HG03575 (cell line): ENCODE data around the gene NRIP2.

Source experiments
- ATAC-seq: cut with Tn5 transposase; IDR thresholded peaks from one replicate; pipeline ENCODE4 v1.9.1; 2021; ENCODE audit not compliant: unreplicated experiment, insufficient number of reproducible peaks, low FRiP score; ENCODE audit errors: extremely low read depth

The NRIP2 gene

DNA sequence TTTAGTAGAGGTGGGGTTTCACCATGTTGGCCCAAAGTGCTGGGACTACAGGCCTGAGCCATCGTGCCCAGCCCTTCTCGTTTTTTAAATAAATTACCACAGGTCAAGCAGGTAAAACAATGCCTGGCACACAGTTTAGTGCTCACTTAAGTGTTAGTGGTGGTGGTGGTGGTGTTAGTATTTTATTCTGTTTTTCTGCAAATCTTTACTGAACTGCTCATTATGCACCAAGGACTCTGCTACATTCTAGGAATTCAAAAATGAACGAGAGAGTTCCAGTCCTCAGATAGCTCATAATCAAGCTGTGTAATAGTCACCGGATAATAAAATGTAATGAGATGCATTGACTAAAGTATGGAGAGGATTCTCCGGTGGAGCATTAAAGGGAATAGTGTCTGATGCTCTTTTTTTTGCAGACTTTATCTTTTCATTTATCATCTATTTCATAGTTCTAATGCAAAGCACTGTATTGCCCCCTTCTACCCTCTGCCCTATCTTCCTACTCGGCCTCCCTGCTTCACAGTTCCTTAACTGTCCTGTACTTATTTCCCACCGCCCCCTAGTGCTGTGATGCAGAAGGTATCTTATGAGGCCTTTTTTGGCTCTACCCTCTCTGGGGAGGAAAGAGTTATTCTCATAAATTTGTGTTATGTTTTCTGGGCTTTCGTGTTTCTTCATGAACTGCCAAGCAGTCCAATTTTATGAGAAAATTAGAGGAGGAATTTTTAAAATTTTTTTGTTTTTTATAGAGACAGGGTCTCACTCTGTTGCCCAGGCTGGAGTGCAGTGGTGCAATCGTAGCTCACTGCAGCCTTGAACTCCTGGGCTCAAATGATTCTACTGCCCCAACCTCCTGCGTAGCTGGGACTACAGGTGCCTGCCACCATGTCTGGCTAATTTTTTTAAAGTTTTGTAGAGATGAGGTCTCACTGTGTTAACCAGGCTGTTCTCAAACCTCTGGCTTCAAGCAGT lies 21.3 kb downstream of the NRIP2 start:
- no peak for ATAC-seq

DNA sequence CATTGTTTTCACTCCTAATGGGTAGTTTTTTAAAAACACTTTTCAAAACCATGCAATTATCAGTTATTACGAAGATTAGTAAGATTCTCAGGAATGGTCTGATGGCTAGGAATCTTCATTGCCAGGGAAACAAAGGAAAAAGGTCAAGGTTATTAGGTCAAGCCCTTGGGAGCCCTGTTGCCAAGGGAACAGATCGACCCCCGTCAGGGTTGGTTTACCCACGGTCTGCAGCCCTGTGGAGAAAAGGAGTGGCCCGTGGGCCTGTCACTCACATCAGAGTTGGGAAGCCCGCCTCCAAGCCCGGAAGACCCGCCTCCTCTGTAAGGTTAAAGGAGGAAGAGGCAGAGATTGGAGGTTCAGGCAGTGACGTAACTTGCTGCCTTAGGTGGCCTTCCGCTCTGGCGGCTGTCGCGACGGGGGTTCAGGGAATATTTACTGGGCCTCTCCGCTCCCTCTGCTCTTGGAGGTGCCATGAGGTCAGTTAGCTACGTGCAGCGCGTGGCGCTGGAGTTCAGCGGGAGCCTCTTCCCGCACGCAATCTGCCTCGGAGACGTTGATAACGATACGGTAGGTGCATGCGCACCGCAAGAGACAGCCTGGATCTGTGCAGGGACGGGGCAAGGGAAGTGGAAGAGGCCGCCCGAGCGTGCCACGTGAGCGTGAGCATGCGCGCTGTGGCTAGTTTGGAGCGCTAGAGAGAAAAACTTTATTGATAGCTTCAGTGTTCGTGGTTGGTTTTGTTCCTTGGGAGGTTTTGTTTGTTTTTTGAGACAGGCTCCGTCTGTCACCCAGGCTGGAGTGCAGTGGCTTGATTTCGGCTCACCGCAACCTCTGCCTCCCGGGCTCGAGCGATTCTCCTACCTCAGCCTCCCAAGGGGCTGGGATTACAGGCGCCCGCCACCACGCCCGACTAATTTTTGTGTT lies 22.3 kb downstream of the NRIP2 start, which contains the start of gene ITFG2:
ITFG2 (plus strand) TSS at position 379 of the 924 bp plus-strand sequence; CDS start at position 472, 93 bp downstream.
- peak; percentile 66 for ATAC-seq

DNA sequence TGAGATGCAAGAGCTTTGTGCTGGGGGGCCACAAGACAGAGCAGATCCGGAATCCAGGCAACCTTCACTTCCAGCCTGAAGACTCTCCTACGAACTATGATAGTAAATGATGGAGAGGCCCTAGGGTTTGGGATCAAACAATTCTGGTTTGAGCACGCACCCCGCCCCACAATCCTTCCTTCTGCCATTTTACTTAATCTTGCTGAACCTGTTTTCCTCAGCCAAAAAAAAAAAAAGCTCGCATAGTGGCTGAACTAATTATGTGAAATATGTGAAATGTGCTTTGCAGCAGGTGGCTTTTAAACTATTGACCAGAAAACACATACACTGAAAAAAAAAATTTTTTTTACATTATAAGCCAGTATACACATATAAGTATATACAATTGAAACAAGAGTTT lies 23.0 kb downstream of the NRIP2 start:
- ATAC-seq = no peak

DNA sequence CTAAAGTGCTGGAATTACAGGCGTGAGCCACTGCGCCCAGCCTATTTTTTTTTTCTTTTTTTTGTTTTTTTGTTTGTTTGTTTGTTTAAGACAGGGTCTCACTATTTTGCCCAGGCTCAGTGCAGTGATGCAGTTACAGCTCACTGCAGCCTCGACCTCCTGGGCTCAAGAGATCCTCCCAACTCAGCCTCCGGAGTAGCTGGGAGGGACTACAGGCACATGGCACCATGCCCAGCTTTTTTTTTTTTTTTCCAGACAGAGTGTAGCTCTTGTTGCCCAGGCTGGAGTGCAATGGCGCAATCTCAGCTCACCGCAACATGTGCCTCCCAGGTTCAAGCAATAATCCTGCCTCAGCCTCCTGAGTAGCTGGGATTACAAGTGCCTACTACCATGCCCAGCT lies 28.1 kb downstream of the NRIP2 start:
- ATAC-seq = no peak

DNA sequence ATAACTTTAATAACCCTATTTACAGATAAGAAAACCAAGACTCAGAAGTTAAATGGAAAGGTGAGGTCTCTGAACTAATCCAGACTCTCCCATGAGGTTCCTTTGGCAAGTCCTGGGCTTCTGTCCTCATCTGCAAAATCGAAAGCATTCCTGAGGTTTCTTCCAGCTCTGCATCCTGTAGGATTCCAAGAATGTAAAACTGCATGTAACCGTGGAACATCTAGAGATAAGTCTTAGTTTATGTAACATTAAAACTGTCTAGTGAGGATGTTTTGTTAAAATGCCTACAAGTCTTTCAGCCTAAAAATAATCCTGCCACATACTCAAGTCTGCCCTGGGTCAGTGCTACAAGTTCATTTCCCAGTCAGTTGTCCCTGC lies 29.7 kb downstream of the NRIP2 start:
- ATAC-seq = no peak

DNA sequence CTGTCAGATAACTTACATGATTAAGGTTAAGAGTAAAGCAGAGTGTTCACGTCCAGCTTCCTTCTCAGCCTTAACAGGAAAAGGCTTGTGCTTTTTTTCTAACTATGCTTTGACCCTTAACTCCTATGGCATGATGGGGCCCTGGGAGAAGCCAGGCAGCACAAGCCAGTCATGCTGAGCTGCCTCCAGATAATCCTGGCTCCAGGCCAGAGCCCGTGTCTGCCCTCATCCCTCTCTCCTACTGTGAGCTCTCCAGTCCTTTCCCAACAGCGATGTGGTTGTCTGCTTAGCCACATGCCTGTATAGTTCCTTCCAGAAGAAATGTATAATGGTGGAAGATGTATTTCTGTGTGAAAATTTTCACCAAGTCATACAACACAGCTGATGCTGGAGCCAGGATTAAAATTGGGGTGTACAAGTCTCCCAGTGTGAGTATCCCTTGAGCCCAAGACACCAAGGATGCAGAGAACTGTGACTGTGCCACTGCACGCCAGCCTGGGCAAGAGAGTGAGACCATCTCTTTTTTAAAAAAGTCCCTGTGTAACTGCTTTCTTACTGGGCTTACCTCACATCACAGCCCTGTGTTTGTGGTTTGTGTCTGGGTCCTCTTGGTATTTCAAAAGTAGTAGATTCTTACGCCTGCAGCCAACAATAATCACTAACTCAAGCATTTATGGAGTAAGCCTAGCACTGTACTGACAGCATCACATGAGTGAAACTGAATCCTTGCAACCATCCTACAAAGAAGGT lies 30.3 kb downstream of the NRIP2 start:
- ATAC-seq = no peak

DNA sequence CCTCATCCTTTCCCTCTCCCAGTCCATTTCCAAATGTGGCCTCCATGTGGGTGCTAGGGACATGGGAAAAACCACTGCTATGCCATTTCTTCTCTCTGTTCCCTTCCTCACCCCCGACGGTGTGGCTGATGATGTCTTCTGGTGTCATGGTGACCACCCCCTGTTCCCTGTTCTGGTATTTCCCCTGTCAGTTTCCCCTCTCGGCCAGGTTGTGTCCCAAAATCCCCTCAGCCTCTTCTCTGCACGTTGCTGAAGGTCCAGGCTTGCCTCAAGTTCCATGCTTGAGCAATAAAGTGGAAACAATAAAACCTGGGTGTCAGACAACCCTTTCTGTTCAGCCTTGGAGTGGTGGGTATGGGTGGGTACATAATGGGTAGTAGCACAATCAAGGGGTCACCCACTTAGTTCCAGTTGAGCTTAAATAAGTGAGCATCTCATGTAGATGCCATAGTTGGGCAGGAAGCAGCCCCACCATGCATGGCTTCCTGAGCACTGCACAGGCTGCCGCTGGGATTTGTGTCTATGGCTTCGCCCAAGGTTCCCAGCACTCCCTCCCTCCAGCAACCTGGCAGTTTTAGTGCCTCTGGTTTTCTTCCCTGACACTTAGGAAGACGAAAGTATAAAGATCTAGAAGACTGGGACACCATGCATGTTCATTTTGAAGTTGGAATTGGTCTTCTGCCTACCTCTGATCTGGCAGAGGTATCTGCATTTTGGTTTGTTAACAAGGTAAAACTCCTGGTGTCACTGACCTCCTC lies 31.0 kb downstream of the NRIP2 start:
- no peak for ATAC-seq

DNA sequence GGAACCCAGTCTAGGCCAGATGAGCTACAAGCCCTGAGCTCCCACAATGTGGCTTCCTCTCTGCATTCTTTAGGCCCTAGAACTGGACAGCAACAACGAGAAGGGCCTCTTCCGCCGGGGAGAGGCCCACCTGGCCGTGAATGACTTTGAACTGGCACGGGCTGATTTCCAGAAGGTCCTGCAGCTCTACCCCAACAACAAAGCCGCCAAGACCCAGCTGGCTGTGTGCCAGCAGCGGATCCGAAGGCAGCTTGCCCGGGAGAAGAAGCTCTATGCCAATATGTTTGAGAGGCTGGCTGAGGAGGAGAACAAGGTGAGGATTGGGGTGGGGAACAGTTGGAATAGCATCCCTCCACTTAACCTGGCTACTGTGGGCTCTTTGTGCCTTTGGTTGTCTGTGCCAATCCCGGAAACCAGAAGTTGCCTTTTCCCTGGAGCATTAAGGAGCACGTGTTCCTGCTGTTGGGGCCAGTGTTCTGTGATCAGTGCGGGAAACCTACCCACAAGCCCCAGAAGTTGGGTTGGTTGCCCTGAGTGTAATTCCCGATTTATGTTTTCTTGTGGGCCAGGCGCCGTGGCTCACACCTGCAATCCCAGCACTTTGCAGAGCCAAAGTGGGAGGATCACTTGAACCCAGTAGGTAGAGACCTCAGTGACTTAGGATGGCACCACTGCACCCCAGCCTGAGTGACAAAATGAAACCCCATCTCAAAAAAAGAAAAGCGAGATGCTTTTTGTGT lies 33.6 kb downstream of the NRIP2 start:
- no peak for ATAC-seq

DNA sequence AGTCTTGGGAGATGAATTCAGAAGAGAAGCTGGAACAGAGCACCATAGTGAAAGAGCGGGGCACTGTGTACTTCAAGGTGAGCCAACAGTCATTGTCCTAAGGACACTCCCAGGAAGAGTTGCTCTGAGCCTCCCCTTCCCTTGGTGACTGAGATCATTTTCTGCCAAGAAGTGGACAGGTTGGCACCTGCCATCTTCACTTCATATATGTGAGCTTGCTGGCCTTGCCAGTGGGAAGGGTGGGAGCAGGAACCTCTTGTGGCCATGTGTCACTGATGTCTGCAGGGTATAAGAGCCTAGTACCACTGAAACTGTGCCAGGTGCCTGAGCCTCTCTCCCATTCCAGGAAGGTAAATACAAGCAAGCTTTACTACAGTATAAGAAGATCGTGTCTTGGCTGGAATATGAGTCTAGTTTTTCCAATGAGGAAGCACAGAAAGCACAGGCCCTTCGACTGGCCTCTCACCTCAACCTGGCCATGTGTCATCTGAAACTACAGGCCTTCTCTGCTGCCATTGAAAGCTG lies 34.7 kb downstream of the NRIP2 start:
- ATAC-seq = no peak

DNA sequence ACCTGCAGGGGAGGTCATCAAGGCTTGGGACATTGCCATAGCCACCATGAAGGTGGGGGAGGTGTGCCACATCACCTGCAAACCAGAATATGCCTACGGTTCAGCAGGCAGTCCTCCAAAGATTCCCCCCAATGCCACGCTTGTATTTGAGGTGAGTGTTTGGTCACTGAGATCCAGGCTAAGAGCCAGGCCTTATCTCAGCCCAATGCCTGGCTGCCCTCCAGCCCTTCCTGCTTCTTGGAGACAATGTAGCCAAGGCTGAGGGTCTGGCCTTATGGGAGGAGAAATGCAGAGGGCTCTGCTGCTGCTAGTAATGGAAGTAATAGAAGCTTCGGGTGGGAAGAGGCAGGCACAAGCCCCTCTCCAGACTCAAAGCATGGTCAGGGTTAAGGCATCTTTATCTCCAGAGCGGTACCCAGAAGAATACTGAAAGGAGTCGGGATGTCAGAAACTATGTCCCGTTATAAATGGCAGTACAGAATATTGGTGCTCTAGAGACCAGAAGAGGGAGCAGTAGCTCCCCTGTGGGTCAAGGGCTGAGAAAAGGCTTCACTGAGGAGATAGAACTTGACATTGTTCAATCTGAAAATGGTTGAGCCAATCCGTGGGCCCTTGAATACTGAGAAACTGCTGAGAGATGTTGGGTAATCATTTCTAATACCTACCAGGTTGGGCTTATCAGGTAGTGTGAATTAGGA lies 37.0 kb downstream of the NRIP2 start:
- ATAC-seq = no peak

DNA sequence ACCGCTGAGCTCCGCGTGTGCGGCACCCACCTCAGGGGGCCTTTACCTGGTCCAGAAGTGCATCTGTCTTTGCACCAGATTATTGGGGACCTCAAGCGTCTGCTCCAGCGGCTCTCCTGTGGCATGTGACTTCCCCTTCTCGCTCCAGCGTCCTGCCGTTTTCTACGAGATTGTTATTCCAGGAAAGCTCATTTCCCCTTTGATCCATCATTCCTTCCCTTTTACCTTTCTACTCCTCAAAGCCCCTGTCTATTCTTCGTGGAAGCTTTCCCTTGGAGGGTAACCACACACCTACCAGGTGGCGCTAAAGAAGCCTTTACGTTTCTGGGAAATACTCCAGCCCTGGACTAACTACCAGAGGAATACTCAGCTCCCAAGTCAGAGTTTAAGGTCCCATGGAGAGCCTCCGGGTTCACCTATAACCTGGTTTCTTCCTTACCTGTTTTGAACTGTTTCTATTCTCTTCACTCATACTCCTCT lies 38.6 kb downstream of the NRIP2 start:
- ATAC-seq = no peak

DNA sequence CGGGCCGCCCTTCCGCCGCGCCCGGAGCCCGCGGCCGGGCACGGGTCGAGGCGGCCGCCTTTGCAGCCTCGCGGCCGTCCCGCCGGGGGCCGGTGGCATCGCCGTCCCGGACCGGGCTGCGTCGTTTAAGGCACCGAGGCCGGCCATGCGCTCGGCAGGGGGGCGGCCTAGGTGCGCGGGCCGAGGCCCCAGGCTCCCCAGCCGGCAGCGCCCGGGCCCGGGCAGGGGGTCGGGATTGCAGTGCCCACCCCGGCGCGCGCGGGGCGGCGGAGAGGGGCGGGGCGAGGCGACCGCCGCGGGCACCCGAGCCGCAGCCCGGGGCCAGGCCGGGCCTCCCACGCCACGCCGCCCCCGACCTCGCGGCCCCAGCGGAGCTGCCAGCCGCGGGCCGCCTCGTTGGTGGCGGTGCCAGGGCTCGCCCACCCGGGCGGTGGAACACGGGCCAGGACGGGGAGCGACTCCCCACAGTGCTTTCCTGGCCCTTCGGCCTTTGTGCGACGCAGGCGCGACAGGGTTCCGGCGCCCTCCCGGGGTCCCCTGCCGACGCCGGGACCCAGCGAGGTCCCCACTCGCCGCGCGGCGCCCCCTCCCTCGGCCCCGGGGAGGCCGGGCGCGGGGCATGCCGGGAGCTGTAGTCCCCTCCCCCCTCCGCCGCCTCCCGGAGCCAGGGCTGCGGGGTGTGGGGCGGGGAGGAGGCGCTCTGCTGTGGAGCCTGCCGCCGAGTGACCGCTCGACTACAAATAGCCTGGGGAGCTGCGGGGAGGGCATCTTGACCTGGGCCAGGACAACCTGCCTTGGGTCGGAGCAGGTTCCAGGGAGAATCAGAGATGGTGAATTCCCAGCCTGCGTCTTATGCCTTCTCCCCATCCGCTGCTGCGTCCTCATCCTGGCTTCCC lies 39.3 kb downstream of the NRIP2 start:
- ATAC-seq = no peak

DNA sequence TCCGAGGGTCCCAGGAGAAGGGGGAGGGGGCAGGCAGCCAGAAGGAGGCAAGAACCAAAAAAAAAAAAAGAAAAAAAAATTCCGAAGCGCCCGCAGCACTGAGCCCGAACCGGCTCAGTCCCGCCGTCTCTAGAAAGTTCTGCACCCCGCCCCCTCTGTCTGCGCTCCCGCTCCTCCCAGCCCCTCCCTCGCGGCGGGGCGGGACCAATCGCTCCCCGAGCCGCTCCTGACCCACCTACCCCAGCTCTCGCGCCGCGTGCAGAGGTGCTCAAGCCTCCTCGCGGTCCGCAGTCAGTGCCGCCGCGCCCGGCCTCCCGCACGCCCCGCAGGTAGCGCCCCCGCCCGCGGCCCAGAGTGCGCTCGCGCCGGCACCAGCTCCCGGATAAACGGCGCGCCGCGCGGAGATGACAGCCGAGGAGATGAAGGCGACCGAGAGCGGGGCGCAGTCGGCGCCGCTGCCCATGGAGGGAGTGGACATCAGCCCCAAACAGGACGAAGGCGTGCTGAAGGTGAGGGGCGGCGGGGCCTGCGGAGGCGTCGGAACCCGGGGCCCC lies 40.0 kb downstream of the NRIP2 start, which contains the start of gene FKBP4:
FKBP4 (plus strand) TSS at position 235 of the 554 bp plus-strand sequence; CDS start at position 405, 170 bp downstream.
- ATAC-seq = no peak

DNA sequence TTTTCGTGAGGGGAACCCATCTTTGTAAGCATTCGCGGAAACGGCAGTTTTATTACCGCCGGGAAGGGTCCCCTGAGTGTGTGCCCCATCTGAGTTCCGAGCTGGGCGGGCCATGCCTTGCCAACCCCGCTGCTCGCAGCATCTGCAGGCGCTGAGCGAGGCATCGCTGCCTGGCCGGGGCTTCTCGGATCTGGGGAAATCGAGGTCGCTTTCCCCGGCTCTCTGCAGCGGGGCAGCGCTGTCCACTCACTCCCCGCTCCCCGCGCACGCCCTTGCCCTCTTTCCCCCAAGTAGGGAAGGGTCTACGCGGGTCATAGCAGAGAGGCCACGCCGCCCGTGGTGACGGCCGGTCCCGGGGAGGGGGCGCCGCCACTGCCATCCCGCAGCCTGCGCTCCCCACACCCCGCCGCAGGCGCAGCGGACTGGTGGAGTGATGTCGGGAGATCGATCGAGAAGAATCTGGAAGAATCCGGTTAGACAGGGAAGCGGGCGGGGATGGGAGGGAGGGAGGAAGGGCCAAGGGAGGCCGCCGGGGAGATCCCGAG lies 40.6 kb downstream of the NRIP2 start:
- no peak for ATAC-seq

DNA sequence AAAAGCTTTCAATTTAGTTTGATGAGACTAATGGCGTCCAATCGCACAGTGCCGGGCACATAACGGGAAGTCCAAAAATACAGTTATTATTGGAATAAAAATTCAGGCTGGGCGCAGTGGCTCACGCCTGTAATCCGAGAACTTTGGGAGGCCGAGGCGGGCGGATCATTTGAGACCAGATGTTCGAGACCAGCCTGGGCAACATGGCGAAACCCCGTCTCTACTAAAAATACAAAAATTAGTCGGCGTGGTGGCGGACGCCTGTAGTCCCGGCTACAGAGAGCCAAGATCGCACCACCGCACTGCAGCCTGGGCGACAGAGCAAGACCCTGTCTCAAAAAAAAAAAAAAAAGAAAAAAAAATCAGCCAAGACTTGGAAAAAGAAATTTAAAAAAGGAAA lies 41.3 kb downstream of the NRIP2 start:
- no peak for ATAC-seq
